ENCODE measurements around the gene SPACDR. TPM values are rescaled to one million over a fixed set of nuclear protein-coding genes. Genes with fewer than 3 reads are reported as not detected.
A peak's percentile ranks its signal among the peaks of the same experiment; 100 is the strongest.

SPACDR gene
- total RNA-seq, 1 donor from 2014 or later, result 1.2 TPM

- DNase-seq (ENCODE audit: low read depth, low spot score), result no peak
These were observed 26.6 kb downstream of the SPACDR start for GRCh38 chr7:100437150-100438100.

GRCh38 chr7:100435401-100436304, 28.4 kb downstream of the SPACDR start:
- DNase-seq (ENCODE audit: low read depth, low spot score), result no peak

DNA sequence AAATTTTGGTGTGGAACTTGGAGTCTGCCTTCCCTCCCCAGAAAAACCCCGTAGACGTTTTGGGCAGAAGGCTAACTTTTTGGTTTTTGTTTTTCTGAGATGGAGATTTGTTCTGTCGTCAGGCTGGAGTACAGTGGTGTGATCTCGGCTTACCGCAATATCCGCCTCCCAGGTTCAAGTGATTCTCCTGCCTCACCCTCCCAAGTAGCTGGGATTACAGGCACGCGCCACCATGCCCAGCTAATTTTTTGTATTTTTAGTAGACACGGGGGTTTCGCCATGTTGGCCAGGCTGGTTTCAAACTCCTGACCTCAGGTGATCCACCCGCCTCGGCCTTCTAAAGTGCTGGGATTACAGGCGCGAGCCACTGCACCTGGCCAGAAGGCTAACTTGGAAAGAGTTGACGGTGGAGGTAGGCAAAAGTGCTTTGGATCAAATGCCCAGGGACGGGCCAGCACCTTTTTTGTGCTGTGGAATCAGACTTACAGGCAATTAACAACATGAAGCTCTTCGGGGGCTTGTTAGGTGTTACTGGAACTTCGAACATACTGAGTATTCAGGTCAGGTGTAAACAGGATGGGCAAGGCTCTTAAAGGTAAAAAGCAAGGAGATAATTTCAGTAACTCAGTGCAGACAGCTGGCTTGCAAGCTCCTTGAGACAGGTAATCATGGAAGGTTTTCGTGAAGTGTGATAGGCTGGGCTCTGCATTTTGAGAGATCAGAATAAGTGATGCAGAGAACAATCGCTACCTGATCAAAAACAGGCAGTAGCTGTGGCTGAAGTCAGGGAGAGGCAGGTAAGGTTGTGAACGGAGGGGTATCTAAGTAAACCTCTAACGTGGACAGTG, 29.5 kb downstream of the SPACDR start:
- no peak for DNase-seq (ENCODE audit: low read depth, low spot score)

DNA sequence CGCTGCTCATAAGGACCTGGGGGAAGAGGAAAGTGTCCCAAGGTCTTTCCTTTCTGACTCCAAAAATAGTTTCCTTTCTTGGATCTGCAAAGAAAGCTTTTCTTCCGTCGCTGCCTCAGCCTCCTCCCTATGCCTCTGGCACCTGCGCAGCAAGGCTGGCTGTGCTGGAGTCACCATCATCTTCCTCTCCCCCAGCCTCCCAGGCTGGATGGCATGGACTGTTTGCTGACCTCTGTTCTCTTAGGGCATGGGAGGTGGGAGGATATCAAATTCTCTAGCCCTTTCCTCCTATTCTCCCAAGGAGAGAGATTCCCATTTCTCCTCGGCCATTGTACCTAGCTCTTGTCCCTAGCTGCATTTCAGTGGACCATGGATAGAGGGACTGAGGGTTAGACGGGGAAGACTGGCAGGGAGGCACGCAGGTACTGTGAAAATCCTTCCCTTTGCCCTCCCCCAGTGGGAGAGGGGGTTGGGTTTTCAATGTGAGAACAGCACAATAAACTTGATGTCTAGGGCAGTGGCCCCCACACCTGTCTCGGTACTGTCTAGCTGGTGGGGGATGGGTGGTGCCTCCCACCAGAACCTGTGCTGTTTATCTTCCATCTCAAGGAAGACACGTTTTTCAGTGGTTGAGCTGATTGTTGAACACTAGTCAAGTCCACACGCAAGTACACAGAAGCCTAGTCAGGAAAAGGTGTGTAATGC, 30.3 kb downstream of the SPACDR start:
- DNase-seq (ENCODE audit: low read depth, low spot score), result no peak

DNA sequence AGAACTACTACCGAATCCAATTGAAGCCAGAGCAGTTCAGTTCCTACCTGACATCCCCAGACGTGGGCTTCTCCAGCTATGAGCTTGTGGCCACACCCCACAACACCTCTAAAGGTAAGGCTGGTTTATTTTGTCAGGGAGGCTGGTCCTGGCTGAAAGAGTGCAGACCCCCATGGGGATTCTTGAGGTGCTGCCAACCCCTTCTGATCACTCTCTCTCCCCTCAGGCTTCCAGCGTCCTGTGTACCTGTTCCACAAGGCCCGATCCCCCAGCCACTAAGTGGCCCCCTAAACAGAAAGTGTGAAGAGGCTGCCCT, 30.8 kb downstream of the SPACDR start:
- DNase-seq (ENCODE audit: low read depth, low spot score), result no peak

- DNase-seq (ENCODE audit: low read depth, low spot score), result no peak
These were observed 31.3 kb downstream of the SPACDR start for GRCh38 chr7:100432621-100433275.

GRCh38 chr7:100432053-100432452, 32.0 kb downstream of the SPACDR start:
- no peak for DNase-seq (ENCODE audit: low read depth, low spot score)

DNA sequence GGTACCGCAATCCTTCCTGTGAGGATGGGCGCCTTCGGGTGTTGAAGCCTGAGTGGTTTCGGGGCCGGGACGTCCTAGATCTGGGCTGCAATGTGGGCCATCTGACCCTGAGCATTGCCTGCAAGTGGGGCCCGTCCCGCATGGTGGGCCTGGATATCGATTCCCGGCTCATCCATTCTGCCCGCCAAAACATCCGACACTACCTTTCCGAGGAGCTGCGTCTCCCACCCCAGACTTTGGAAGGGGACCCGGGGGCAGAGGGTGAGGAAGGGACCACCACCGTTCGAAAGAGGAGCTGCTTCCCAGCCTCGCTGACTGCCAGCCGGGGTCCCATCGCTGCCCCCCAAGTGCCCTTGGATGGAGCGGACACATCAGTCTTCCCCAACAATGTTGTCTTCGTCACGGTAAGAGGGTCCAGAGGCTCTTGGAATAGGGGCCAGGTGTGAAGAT, 32.7 kb downstream of the SPACDR start:
- DNase-seq (ENCODE audit: low read depth, low spot score), result no peak

GRCh38 chr7:100430493-100431285, 33.4 kb downstream of the SPACDR start:
- DNase-seq (ENCODE audit: low read depth, low spot score), result no peak

DNA sequence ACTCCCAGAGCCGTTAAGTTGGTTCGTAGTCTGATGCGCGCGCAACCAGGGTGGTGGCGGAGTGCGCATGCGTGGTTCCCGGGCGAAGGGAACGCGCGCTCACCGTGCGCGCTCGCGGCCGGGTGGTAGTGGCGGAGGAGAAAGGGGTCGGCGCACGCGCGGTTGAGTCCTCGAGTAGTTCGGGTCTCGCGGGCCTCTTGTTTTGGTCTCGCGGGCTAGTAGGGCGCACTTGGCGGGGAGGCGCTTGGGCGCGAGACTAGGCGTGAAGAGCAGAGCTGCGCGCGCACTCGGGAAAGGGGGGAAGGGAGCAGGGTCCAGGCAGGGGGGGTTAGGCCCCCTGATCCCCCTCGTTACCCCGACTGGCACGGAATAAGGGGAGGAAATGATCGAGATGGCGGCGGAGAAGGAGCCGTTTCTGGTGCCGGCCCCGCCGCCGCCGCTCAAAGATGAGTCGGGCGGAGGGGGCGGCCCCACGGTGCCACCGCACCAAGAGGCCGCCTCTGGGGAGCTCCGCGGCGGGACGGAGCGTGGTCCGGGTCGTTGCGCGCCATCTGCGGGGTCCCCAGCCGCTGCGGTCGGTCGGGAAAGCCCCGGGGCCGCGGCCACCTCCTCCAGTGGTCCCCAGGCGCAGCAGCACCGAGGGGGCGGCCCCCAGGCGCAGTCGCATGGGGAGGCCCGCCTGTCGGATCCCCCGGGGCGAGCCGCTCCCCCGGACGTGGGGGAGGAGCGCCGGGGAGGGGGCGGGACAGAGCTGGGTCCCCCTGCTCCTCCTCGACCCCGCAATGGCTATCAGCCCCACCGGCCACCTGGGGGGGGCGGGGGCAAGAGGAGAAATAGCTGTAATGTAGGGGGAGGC, 34.2 kb downstream of the SPACDR start, which contains the start of gene MEPCE:
TSS of gene MEPCE (plus strand) at position 195 of the 856 bp plus-strand sequence. CDS start at position 383, 188 bp downstream.
- peak; percentile 73 for DNase-seq (ENCODE audit: low read depth, low spot score)

GRCh38 chr7:100428967-100429636, 35.0 kb downstream of the SPACDR start:
- DNase-seq (ENCODE audit: low read depth, low spot score), result peak; percentile 99

DNA sequence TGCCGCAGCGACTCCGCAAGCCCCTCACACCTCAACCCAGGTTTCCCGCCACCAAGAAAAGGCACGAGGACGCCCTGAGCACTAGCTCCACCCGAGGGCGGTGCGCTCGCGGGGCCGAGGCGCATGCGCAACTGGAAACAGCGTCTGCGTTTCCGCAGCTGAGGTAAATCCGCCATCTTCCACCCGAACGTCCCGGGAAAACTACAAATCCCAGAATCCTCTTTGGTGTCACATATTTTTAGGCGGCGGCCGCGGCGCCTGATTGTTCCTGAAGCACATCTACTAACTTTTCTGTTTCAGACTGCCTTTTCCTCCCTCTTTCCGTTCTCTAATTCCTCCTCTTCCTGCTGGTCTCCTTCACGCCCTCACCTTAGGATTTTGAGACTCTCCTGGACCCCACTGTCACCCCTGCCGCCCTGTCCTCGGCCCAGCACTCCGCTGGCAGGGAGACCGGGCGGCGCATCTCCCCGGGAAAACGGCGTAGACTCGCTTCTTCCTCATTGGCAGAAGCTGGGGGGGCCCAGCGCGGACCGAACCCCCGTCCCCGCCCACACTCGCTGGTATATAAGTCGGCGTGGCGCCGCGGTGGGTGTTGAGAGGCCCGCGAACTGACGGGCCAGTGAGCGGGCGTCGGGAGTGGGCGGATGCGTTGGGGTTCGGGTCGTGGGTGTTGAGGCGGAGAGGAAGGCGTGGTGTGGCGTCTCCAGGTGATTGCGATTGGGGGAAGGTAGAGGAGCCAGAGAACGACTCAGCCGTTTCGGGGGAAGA, 35.7 kb downstream of the SPACDR start, which contains the start of gene ZCWPW1:
TSS of gene ZCWPW1 (minus strand) at position 505 of the 768 bp plus-strand sequence. CDS start 8,054 bp downstream, outside the sequence.
- DNase-seq (ENCODE audit: low read depth, low spot score), result peak; percentile 88

GRCh38 chr7:100427762-100428198, 36.3 kb downstream of the SPACDR start:
- DNase-seq (ENCODE audit: low read depth, low spot score), result no peak

GRCh38 chr7:100426516-100426915, 37.5 kb downstream of the SPACDR start:
- no peak for DNase-seq (ENCODE audit: low read depth, low spot score)

DNA sequence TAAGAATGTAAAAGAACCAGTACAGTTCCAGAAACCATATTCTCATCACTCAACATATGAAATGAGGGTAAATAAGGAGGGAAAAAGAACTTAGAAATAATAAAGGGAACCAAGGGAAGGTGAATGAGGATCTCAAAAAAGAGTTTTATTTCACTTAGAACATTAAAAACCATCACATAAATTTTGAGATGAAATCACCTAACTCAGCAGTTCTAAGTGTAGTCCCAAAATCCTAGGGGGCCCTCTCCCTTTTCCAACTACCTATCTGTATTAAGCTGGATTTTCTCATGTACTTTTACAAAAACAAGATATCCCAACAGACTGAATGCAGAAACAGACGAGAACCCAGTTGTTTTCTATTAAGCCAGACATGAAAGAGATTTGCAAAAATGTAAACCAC, 38.7 kb downstream of the SPACDR start:
- DNase-seq (ENCODE audit: low read depth, low spot score), result no peak

GRCh38 chr7:100423315-100423714, 40.7 kb downstream of the SPACDR start:
- no peak for DNase-seq (ENCODE audit: low read depth, low spot score)
